ENCODE measurements around the gene MEX3A.

- TF ChIP-seq, protein P1, sequence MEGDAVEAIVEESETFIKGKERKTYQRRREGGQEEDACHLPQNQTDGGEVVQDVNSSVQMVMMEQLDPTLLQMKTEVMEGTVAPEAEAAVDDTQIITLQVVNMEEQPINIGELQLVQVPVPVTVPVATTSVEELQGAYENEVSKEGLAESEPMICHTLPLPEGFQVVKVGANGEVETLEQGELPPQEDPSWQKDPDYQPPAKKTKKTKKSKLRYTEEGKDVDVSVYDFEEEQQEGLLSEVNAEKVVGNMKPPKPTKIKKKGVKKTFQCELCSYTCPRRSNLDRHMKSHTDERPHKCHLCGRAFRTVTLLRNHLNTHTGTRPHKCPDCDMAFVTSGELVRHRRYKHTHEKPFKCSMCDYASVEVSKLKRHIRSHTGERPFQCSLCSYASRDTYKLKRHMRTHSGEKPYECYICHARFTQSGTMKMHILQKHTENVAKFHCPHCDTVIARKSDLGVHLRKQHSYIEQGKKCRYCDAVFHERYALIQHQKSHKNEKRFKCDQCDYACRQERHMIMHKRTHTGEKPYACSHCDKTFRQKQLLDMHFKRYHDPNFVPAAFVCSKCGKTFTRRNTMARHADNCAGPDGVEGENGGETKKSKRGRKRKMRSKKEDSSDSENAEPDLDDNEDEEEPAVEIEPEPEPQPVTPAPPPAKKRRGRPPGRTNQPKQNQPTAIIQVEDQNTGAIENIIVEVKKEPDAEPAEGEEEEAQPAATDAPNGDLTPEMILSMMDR (IDR thresholded peaks at IDR 0.05), result no peak
- no peak for TF ChIP-seq POLR2A (IDR thresholded peaks at IDR 0.05)
Measured at GRCh38 chr1:156073740-156074139, 8.5 kb downstream of the MEX3A start.

All from sigmoid colon (tissue), 3 donors.